Activated CD4-positive, alpha-beta T cell treated with anti-CD3 and anti-CD28 coated beads for 36 hours (primary cell): ENCODE data around the gene RAMP3. TPM values are rescaled to one million over a fixed set of nuclear protein-coding genes. Genes with fewer than 3 reads are reported as not detected.
A peak's percentile ranks its signal among the peaks of the same experiment; 100 is the strongest.

ENCODE experiments used
- ATAC-seq: fragments of 200-7000 bp; cut with Tn5 transposase; one replicate; pipeline ENCODE4 v1.10.0; 2021; ENCODE audit warnings: mild to moderate bottlenecking, moderate library complexity
- CTCF ChIA-PET: fragments of 350-600 bp; sonication (Branson Sonifier 250); formaldehyde crosslinking; loops from one replicate; lab custom pipeline; 2021; ENCODE audit warnings: antibody characterized with exemption; lab: Charles Lee
- POLR2A ChIA-PET: fragments of 350-600 bp; sonication (Branson Sonifier 250); formaldehyde crosslinking; loops from one replicate; lab custom pipeline; 2021; ENCODE audit warnings: antibody characterized with exemption, inconsistent platforms; lab: Charles Lee
- DNase-seq: peaks from one replicate; pipeline ENCODE4 v3.0.0-alpha.2; 2020
- H3K27ac Mint-ChIP-seq: one replicate; pipeline ENCODE4 v1.8.0; 2021; ENCODE audit warnings: mixed read lengths
- H3K27me3 Mint-ChIP-seq: one replicate; pipeline ENCODE4 v1.8.0; 2021; ENCODE audit warnings: mixed read lengths
- H3K36me3 Mint-ChIP-seq: one replicate; pipeline ENCODE4 v1.8.0; 2021; ENCODE audit warnings: low read depth, mixed read lengths
- H3K4me1 Mint-ChIP-seq: one replicate; pipeline ENCODE4 v1.8.0; 2021; ENCODE audit warnings: mixed read lengths
- H3K4me3 Mint-ChIP-seq: one replicate; pipeline ENCODE4 v1.8.0; 2021; ENCODE audit warnings: mild to moderate bottlenecking, moderate library complexity, mixed read lengths
- H3K9me3 Mint-ChIP-seq: one replicate; pipeline ENCODE4 v1.8.0; 2021; ENCODE audit warnings: low read depth, mixed read lengths
- intact Hi-C, 2 experiments: fragments of 100-400 bp; cut with DNase I in 1 of 2; cut with micrococcal nuclease in 1 of 2; formaldehyde crosslinking; loops; one replicate each; pipeline versions ENCODE4 v1.14.2 to v1.15.1; 2022 to 2024; cut with DNase I, micrococcal nuclease
- total RNA-seq, 2 experiments: library from RNA; stranded (reverse); gene quantifications; one replicate each; pipeline ENCODE4 v1.2.3, GENCODE V29; 2021

RAMP3 gene
- total RNA-seq, 2 experiments from 2014 or later, result not detected

GRCh38 chr7:45180084-45180986, 22.7 kb downstream of the RAMP3 start:
- Mint-ChIP-seq H3K27me3 (peaks cover 6% of the 10 kb centered on the region), H3K36me3 (no peaks in the 10 kb centered on the region), H3K9me3 (no peaks in the 10 kb centered on the region), H3K27ac (no peak overlapping the region), H3K4me1 (no peaks in the 10 kb centered on the region), H3K4me3 (no peak overlapping the region)
- DNase-seq (peak; percentile 1), ATAC-seq (no peak)
- CTCF ChIA-PET, result interaction anchor here (0.6 to 1.1 kb wide), 4 partner anchors 28 to 80 kb away, joined by 3 to 4 read pairs (median 4); no protein-coding TSS in a partner anchor
- intact Hi-C loops, result no loop called here
- POLR2A ChIA-PET, result no interaction called here

DNA sequence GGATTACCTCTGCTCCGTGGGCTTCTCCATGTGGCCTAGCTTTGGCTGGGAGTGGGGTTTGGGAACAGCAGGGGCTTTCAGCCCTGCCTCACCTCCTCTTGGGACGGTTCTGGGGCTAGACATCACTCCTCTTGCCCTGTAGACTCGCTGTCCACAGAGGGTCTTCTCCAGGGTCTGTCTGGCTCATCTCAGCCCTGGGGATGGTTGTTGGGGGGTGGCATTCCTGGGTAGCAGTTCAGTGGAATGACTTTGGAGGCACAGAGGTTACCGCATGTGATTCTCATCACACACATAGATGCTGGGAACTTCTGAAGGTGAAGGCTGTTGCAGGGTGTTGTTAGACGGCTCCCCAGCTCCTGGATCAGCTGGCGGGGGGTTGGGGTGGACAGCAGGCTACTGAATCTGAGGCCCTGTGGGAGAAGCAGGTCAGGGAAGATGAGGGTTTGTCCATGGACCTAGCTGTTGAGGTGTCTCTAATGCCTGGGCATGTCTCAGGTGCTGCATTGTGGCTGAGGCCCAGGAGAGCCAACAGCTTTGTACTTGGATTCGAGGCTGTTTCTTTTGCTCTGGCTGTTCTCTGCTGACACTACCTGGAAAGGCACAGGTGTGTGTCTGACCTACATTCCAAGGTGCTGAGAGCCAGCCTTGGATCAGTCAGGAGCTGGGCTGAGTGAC, 23.8 kb downstream of the RAMP3 start:
- H3K9me3 Mint-ChIP-seq, result no peaks in the 10 kb centered on the region
- ATAC-seq, result no peak
- peaks cover 6% of the 10 kb centered on the region for H3K27me3 Mint-ChIP-seq
- no peaks in the 10 kb centered on the region for H3K36me3 Mint-ChIP-seq
- ChIA-PET CTCF (interaction anchor here (1.1 kb wide), 1 partner anchor 29 kb away, joined by 4 read pairs; no protein-coding TSS in a partner anchor), POLR2A (no interaction called here)
- peak; percentile 1 for DNase-seq
- H3K27ac Mint-ChIP-seq, result no peak overlapping the region
- intact Hi-C loops, result no loop called here
- H3K4me1 Mint-ChIP-seq, result no peaks in the 10 kb centered on the region
- no peak overlapping the region for H3K4me3 Mint-ChIP-seq

- no peak overlapping the region for H3K27ac Mint-ChIP-seq
- CTCF ChIA-PET, result interaction anchor here (1.1 to 1.2 kb wide), 2 partner anchors 25 to 30 kb away, joined by 3 to 4 read pairs; no protein-coding TSS in a partner anchor
- no peaks in the 10 kb centered on the region for H3K36me3 Mint-ChIP-seq
- no peaks in the 10 kb centered on the region for H3K4me1 Mint-ChIP-seq
- POLR2A ChIA-PET, result no interaction called here
- ATAC-seq (no peak), DNase-seq (peak; percentile 1)
- H3K4me3 Mint-ChIP-seq, result no peak overlapping the region
- no peaks in the 10 kb centered on the region for H3K9me3 Mint-ChIP-seq
- intact Hi-C loops, result no loop called here
- H3K27me3 Mint-ChIP-seq, result peaks cover 8% of the 10 kb centered on the region
These were observed 24.6 kb downstream of the RAMP3 start for GRCh38 chr7:45181991-45182855.

GRCh38 chr7:45182856-45183710, 25.5 kb downstream of the RAMP3 start:
- no peak overlapping the region for H3K4me3 Mint-ChIP-seq
- H3K27me3 Mint-ChIP-seq, result peaks cover 8% of the 10 kb centered on the region
- H3K36me3 Mint-ChIP-seq, result no peaks in the 10 kb centered on the region
- DNase-seq (peak; percentile 2), ATAC-seq (no peak)
- H3K4me1 Mint-ChIP-seq, result no peaks in the 10 kb centered on the region
- ChIA-PET POLR2A (no interaction called here), CTCF (interaction anchor here (1.2 kb wide), 1 partner anchor 25 kb away, joined by 3 read pairs; no protein-coding TSS in a partner anchor)
- no peak overlapping the region for H3K27ac Mint-ChIP-seq
- intact Hi-C loops, result no loop called here
- H3K9me3 Mint-ChIP-seq, result no peaks in the 10 kb centered on the region

DNA sequence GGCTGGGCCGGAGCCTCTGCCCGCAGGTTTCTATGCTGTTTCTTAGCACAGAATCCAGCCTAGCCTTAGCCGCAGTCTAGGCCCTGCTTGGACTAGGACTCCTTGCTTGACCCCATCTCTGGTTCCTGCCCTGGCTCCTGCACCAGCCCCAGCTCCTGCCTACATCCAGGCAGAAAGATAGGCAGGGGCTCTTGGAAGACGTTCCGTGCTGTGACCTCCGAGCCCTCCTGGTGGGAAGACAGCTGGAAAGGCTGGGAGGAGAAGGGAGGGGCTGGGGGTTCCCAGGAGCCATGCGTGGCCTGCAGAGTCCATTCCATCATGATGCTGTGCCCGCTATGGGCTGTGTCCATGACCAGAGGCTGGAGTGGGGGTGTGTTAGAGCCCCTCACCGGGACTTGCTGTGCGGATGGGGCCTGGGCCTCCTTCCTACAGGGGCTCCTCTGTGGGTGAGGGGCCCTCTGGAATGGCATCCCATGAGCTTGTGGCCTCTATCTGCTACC, 26.2 kb downstream of the RAMP3 start:
- ATAC-seq, result no peak
- POLR2A ChIA-PET, result no interaction called here
- H3K9me3 Mint-ChIP-seq, result no peaks in the 10 kb centered on the region
- H3K4me1 Mint-ChIP-seq, result no peaks in the 10 kb centered on the region
- H3K4me3 Mint-ChIP-seq, result no peak overlapping the region
- CTCF ChIA-PET, result interaction anchor here (1.1 to 1.2 kb wide), 2 partner anchors 24 to 416 kb away, joined by 3 read pairs; no protein-coding TSS in a partner anchor
- no peak for DNase-seq
- no peak overlapping the region for H3K27ac Mint-ChIP-seq
- H3K27me3 Mint-ChIP-seq, result peaks cover 6% of the 10 kb centered on the region
- no peaks in the 10 kb centered on the region for H3K36me3 Mint-ChIP-seq
- intact Hi-C loops, result no loop called here

- Mint-ChIP-seq H3K4me3 (no peak overlapping the region), H3K27me3 (peaks cover 4% of the 10 kb centered on the region), H3K27ac (no peak overlapping the region), H3K9me3 (no peaks in the 10 kb centered on the region), H3K36me3 (no peaks in the 10 kb centered on the region), H3K4me1 (no peaks in the 10 kb centered on the region)
- ChIA-PET CTCF (interaction anchor here (1.1 kb wide), 1 partner anchor 416 kb away, joined by 3 read pairs; no protein-coding TSS in a partner anchor), POLR2A (no interaction called here)
- ATAC-seq, result no peak
- no peak for DNase-seq
- intact Hi-C loops, result no loop called here
These were observed 26.9 kb downstream of the RAMP3 start for GRCh38 chr7:45184326-45185027.

DNA sequence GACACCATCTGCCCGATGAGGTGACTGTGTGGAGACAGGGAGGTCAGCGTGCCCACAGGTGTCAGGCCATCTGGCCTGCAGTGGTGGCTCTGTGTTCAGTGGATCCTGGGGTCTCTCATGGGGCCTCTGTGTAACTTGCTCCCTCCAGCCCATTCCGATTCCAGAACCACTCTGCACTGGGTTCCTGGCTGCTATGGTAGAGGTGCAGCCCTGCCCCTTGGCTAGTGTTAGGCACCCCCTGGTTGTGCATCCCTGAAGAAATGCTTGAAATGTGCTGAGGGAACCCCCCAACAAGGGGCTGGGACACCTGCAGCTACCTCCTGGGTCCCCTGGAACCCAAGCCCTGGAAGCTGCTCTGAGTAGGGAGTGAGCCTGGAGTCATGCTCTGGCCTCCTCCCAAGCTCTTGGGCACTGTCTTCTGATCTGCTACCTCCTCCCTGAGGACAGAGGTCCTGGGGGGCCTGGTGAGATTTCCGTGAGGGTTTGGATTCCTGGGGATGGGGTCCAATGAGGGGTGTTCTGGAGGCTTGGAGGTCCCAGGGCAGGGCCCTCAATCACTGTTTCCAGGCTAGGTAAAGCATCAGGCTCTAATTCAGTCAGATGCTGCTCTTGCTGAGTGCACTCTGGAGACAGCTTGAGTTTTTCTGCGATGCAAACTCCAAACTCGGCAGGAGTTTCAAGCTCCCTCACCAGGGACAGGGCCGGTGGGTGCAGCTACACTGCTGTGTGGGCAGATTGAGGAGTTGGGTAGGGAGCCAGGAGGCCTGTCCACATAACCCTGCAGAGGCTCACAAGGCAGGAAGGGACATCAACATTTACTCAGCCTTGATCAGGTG, 27.7 kb downstream of the RAMP3 start:
- intact Hi-C loops, result no loop called here
- Mint-ChIP-seq H3K27me3 (peaks cover 3% of the 10 kb centered on the region), H3K4me1 (no peaks in the 10 kb centered on the region), H3K27ac (no peak overlapping the region), H3K9me3 (no peaks in the 10 kb centered on the region), H3K4me3 (no peak overlapping the region), H3K36me3 (no peaks in the 10 kb centered on the region)
- POLR2A ChIA-PET, result no interaction called here
- ATAC-seq (no peak), DNase-seq (no peak)
- CTCF ChIA-PET, result no interaction called here

DNA sequence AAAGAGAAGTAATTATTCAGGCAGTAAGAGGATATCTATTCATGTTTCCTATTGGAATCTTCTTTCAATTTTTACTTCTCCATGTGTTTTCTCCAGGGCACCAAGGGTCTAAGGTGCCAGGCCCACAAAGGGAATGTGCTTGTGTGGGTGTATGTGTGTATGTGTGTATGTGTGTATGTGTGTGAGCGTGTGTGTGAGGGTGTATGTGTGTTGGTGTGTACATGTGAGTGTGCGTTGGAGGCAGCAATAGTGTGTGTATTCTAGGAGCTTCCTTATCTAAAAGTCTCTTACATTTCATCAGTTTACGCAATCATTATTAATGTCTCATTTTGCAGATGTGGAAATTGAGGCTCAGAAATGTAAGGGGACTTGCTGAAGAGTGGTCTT, 28.3 kb downstream of the RAMP3 start:
- intact Hi-C loops, result no loop called here
- DNase-seq (no peak), ATAC-seq (no peak)
- no peaks in the 10 kb centered on the region for H3K4me1 Mint-ChIP-seq
- H3K4me3 Mint-ChIP-seq, result no peak overlapping the region
- H3K9me3 Mint-ChIP-seq, result no peaks in the 10 kb centered on the region
- H3K36me3 Mint-ChIP-seq, result no peaks in the 10 kb centered on the region
- ChIA-PET POLR2A (no interaction called here), CTCF (no interaction called here)
- peaks cover 3% of the 10 kb centered on the region for H3K27me3 Mint-ChIP-seq
- no peak overlapping the region for H3K27ac Mint-ChIP-seq

DNA sequence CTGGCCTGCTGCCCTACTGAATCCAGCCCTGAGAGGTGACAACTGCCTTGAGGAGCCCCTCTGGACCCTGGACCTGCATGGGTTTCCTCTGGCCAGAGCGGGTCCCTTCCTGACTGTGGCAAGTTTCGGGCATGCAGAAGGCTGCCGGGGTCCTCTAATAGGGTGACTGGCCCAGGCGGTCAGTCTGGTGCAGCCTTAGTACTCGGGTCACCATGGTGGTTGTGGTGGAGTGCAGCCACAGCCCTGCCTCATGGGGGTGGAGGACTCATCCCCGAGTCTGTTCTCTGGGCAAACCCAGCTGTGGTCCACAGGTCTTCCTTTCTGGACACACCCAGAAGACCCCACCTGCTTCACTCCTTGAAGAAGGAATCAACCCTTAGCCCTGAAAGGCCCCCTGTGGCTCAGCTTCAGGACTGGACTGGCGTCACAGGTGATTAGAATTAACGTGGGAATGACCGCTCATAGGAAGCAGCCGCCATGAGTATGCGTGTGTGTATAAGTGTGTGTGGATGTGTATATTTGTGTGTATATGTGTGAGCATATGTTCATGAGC, 28.7 kb downstream of the RAMP3 start:
- Mint-ChIP-seq H3K27ac (no peak overlapping the region), H3K27me3 (peaks cover 3% of the 10 kb centered on the region), H3K9me3 (no peaks in the 10 kb centered on the region), H3K4me3 (no peak overlapping the region), H3K36me3 (no peaks in the 10 kb centered on the region), H3K4me1 (no peaks in the 10 kb centered on the region)
- DNase-seq (no peak), ATAC-seq (no peak)
- ChIA-PET CTCF (no interaction called here), POLR2A (no interaction called here)
- intact Hi-C loops, result no loop called here
